ENCODE results near the gene PTPRU.

PTPRU gene

DNA sequence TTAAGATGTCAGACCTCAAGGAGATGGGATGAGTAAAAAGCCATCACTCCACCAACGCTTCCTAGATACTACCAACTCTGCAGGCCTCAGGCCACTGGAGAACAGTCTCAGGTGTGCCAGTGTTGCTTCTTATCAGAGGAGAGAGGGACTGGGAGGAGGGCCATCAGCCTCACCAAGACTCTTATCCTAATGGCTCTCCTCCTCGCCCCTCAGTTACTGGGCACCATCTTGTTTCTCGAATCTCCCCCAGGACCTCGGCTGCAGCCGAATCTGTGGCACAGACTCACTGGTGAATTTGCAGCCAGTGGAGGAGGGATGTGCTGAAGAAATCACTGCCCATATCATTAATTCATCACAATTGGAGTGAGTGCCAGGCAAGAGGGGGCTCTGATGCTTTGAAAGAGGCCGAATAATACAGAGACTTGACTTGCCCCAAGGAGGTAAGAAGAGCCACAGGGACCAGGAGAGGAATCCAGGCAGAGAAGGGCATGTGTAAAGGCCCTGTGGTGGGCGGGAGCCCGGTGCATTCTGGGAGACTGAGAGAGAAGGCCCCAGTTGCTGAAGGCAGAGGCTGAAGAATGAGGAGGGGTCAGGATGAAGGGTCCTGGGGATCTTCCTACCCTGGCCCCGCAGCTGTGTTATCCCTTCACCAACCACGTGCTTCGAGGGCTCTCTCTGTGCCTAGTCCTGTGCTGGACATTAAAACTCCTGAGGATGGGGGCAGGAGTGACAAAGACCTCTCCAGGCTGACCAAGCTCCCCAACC is 129.8 kb downstream of the PTPRU start:
- Histone ChIP-seq H3K9me3 (ENCODE audit: low read length) (no peaks in the 10 kb centered on the region), H3K27me3 (ENCODE audit: control insufficient read depth in 1 of 2, insufficient read depth in 2 of 2, low read length in 2 of 2) (peaks cover 0 to 5% of the 10 kb centered on the region in 2 donors), H3K36me3 (ENCODE audit: insufficient read depth, low read length) (no peaks in the 10 kb centered on the region), H3K4me3 (ENCODE audit: low read depth in 1 of 2, low read length in 2 of 2) (no peak overlapping the region), H3K9ac (ENCODE audit: low read length) (no peak overlapping the region), H3K4me1 (ENCODE audit: insufficient read depth, low read length) (no peaks in the 10 kb centered on the region), H3K27ac (ENCODE audit: low read depth, low read length) (no peak overlapping the region)

DNA sequence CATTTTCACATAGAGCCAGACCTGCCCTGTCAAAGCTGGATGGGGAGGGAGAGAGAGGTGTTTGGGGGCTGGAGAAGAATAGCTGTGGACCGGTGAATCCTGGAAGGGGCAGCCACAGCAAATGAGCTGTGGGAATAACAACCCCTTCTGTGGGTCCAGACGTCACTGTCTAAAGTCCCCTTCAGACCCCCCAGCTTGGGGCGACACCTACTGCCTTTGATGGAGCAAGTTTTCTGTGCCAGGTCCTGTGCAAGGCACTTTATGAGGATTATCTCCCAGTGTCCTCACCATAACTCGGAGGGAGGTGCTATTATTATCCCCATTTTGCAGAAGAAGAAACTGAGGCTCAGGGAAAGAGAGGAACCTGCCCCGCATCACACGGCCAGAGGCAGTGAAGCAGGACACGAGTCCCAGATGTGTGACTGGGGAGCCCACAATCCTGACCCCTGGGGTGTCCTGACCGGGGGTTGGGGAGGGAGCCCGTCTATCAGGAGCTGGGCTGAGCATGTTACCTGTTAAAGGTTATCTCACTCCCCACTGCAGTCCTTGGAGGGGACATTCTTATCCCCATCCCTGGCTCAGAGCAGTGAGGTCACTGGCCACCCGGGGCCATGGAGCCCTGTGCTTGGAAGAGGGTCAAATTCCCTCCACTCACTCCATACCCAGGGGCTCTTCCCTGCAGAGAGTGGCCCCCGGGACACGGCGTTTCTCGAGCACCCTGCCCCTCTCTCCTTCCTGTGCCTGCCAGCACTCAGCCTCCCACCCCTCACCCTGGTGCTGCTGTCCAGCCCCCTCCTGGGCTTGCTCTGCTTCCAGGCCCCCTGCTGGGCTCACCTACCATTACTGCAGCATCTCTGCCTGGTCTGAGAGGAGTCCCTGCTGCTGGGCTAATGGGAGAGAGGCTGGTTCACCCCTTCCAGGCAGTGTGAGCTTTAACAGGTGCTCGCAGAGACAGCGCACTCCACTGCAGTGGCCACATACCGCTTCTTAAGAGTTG is 132.9 kb downstream of the PTPRU start:
- Histone ChIP-seq H3K4me3 (ENCODE audit: low read depth in 1 of 2, low read length in 2 of 2) (no peak overlapping the region), H3K9me3 (ENCODE audit: low read length) (no peaks in the 10 kb centered on the region), H3K27me3 (ENCODE audit: control insufficient read depth in 1 of 2, insufficient read depth in 2 of 2, low read length in 2 of 2) (no peaks in the 10 kb centered on the region), H3K9ac (ENCODE audit: low read length) (no peak overlapping the region), H3K36me3 (ENCODE audit: insufficient read depth, low read length) (no peaks in the 10 kb centered on the region), H3K27ac (ENCODE audit: low read depth, low read length) (no peak overlapping the region), H3K4me1 (ENCODE audit: insufficient read depth, low read length) (no peaks in the 10 kb centered on the region)

DNA sequence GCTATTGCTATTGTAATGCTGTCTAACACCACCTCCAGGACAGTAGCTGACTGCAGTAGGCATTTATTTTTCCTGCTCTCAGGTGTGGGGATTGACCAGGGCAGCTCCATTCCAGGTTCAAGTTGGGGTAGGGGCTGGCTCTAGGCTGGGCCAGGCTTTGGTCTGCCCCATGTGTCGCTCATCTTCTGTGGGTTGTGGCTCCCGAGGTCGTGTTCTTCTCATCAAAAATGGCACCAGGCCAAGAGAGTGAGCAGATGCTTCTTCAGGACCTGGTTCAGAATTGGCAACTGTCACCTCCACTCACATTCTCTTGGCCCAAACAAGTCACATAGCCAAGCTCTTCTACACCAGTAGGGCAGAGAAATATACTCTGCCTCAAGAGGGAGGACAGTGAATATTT is 133.7 kb downstream of the PTPRU start:
- Histone ChIP-seq H3K27ac (ENCODE audit: low read depth, low read length) (no peak overlapping the region), H3K4me1 (ENCODE audit: insufficient read depth, low read length) (no peaks in the 10 kb centered on the region), H3K4me3 (ENCODE audit: low read depth in 1 of 2, low read length in 2 of 2) (no peak overlapping the region), H3K9ac (ENCODE audit: low read length) (no peak overlapping the region), H3K9me3 (ENCODE audit: low read length) (no peaks in the 10 kb centered on the region), H3K27me3 (ENCODE audit: control insufficient read depth in 1 of 2, insufficient read depth in 2 of 2, low read length in 2 of 2) (no peaks in the 10 kb centered on the region), H3K36me3 (ENCODE audit: insufficient read depth, low read length) (no peaks in the 10 kb centered on the region)

DNA sequence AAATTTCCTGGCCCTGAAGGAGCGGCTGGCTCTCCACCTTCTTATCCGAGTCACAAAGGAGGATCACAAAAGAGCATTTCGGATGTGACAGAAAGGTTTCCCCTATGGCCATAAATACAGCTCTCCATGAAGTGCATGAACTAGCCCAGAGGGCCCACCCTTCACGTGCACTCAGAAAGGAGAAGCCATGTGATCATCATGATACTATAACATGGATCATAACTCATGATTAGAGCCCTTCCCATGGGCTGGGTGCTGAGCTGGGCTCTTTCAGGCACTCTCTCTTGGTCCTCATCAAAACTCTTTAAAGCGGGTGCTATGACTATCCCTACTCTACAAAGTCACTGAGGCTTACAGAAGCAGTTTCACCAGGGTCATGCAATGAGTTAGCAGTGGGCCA is 135.0 kb downstream of the PTPRU start:
- H3K9ac ChIP-seq (ENCODE audit: low read length), result no peak overlapping the region
- no peak overlapping the region for H3K4me3 ChIP-seq (ENCODE audit: low read depth in 1 of 2, low read length in 2 of 2)
- H3K27ac ChIP-seq (ENCODE audit: low read depth, low read length), result no peak overlapping the region
- no peaks in the 10 kb centered on the region for H3K4me1 ChIP-seq (ENCODE audit: insufficient read depth, low read length)
- H3K9me3 ChIP-seq (ENCODE audit: low read length), result no peaks in the 10 kb centered on the region
- no peaks in the 10 kb centered on the region for H3K36me3 ChIP-seq (ENCODE audit: insufficient read depth, low read length)
- no peaks in the 10 kb centered on the region for H3K27me3 ChIP-seq (ENCODE audit: control insufficient read depth in 1 of 2, insufficient read depth in 2 of 2, low read length in 2 of 2)

DNA sequence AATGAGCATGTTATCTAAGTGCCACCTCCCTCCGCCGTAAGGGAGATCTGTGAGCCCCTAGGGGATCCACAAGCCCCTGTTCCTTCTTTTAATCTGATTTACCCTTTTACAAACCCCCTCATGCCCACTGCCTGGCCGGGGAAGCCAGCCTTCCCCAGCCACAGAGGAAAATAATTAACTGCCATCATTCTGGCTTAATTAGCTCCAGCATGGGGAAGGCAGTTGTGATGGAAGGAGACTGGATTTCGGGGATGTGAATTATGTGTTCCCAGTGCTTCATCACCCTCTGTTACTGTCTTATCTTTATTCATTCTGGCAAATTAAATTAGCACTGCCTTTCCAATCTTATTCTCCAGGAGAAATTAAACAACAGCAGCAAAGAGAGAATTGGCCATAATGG is 135.8 kb downstream of the PTPRU start:
- H3K27ac ChIP-seq (ENCODE audit: low read depth, low read length), result no peak overlapping the region
- no peaks in the 10 kb centered on the region for H3K27me3 ChIP-seq (ENCODE audit: control insufficient read depth in 1 of 2, insufficient read depth in 2 of 2, low read length in 2 of 2)
- H3K4me1 ChIP-seq (ENCODE audit: insufficient read depth, low read length), result no peaks in the 10 kb centered on the region
- no peak overlapping the region for H3K9ac ChIP-seq (ENCODE audit: low read length)
- no peak overlapping the region for H3K4me3 ChIP-seq (ENCODE audit: low read depth in 1 of 2, low read length in 2 of 2)
- no peaks in the 10 kb centered on the region for H3K36me3 ChIP-seq (ENCODE audit: insufficient read depth, low read length)
- H3K9me3 ChIP-seq (ENCODE audit: low read length), result no peaks in the 10 kb centered on the region
